NCI-H460 (cell line): ENCODE results near the gene TNS4. TPM values are rescaled to one million over a fixed set of nuclear protein-coding genes. Genes with fewer than 3 reads are reported as not detected.

Source experiments
- DNase-seq: peaks from one replicate; pipeline ENCODE4 v3.0.0-alpha.2; 2016; ENCODE audit warnings: low read depth; ENCODE audit errors: extremely low read depth
- total RNA-seq: library from RNA; depleted of rRNA; stranded (reverse); fragments of >200 nt; shearing (Covaris generic); gene quantifications from 2 replicates; pipeline ENCODE4 v1.2.3, GENCODE V29; 2014

TNS4 gene
- total RNA-seq, 1 experiment from 2014 or later, result 0.10 TPM

- no peak for DNase-seq
Observed at GRCh38 chr17:40496634-40497420, 4.6 kb downstream of the TNS4 start.

- no peak for DNase-seq
Observed at GRCh38 chr17:40496170-40496569, 5.3 kb downstream of the TNS4 start.

DNA sequence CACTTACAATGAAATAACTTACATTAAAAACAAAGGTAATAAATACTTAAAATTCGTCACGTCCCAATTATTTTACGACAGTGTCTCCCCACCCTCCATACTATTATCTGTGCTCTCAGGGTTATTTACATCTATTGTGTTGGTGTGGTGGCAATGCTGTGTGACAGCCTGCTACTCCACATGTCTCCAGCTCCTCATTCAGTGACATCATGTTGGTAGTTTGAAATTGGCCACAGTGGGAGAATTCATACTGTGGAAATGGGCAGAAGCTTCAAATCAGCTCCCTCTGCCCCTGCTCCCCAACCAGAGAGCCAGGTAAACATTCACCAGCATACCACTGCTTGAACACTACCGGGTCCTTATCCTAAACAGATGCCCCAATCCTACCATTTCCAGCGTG, 6.3 kb downstream of the TNS4 start:
- no peak for DNase-seq

- no peak for DNase-seq
Observed at GRCh38 chr17:40493697-40494096, 7.7 kb downstream of the TNS4 start.

DNA sequence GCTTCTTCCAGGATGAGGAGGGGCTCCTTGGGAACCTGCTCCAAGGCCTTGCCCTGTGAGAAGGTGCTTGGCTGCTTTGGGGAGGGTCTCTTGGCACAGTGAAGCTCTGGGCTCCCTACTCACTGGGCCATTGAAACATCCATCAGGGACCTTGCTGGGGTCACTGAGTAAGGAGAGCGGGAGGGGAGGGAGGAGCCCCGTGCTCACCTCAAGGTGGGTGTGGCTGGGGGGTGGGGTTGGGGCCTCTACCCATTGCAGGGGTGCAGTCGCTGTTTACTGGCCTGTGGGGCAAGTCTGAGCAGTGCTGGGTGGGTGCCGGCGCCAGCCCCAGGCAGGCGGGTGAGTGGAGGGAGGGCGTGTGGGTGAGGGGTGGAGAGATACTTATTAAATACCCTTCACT, 9.9 kb downstream of the TNS4 start:
- DNase-seq, result no peak

DNA sequence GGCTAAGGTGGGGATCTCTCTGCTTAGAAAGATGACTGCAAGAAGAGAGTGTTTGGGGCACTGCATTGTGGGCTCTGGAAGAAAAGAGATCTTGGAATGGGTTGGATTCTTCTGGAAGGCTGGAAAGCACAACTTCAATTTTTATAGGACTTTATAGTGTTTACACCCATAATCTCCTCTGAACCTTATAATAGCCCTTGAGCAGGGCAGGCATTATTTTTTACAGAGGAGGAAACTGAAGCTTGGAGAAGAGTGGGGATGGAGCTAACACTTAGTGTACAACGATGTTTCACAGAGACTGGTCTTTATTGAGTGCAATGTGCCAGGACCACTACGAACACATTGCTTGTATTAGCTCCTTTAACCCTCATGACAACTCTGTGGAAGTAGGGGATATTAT, 10.4 kb downstream of the TNS4 start:
- no peak for DNase-seq

DNA sequence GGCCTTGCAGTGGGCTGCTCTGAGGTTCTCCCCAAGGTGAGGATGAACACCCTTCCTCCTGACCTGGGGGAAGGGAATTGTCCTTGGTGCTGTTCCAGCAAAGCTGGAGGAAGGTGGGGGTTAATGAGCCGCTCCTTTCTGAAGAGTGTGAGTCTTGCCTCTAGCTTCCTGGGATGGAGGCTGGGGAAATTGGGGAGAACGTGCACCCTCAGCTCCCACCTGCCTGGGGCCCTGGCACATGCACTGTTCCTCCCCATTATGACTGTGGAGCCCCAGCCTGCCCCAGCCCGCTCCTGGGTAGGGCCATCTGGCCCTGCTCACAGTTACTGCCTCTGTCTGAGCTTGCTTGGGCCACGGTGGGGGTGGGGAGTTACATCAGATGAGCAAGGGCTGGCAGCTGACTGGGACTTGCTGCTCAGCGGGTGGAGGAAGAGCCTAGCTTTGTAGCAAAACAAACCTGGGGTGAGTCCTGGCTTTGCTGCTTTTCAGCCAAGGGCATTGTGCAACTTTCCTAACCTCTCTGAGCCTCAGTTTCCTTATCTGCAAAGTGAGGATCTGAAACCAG, 11.1 kb downstream of the TNS4 start:
- no peak for DNase-seq

DNA sequence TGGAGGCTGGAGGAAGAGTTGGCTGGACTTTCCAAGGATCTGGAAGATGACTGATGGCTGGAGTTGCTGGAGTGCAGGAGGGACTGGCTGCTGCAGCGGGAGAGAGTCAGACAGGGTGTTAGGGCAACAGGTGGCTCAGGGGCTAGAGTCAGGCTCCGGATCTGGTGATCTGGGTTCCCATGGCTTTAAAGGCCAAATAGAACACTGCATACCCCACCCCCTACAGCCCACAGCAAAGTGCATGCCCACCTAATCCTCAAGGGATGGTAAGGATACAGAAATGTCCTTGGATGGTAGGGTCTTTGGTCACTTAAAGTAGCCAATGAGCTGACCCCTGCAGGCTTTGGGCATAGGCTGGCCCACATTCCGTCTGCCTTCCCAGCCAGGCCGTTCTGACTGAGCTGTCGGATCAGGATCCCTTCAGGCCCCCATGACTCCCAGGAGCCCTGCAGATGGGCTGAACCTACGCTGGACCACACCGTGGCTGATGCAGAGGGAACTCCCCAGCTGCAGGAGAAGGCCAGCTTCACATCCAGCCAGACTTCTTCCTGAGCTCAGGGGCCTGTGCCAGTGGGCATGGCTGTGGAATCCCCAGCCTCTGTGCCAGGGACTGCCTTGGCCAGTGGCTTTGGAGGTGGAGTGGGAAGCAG, 13.9 kb downstream of the TNS4 start:
- DNase-seq, result no peak

- DNase-seq, result no peak
Observed at GRCh38 chr17:40486522-40487370, 14.7 kb downstream of the TNS4 start.

GRCh38 chr17:40485851-40486521, 15.4 kb downstream of the TNS4 start:
- DNase-seq, result peak; percentile 63

GRCh38 chr17:40484973-40485530, 16.4 kb downstream of the TNS4 start:
- no peak for DNase-seq

GRCh38 chr17:40484285-40484972, 17.0 kb downstream of the TNS4 start:
- no peak for DNase-seq

DNA sequence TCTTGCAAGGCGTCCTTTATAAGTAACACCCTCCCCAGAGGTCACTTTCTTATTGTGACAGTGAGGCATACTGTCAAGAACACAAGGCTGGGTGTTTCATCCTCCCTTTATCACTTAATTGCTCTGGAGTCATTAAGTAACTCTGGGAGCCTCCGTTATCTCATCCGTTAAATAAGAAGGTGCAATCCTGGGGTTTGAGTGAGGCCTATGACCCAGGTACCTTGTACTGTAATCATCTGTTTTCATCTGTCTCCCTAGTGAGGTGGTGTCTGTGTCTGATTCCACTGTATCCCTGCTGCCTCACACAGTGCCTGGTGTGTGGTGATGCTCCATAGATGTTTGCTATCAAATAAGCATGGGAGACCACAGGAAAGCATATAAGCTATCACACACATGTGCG, 17.7 kb downstream of the TNS4 start:
- no peak for DNase-seq

DNA sequence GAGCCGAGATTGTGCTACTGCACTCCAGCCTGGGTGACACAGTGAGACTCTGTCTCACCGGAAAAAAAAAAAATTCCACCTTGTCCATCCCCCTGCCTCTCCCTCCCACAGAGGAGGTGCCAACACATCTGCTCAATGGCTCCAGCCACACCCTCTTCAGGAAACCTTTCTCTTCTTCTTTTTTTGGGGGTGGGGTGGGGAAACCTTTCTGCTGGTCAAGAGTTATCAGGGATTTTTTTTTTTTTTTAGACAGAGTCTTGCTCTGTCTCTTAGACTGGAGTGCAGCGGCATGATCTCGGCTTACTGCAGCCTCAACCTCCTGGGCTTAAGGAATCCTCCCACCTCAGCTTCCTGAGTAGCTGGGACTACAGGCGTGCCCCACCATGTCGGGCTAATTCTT, 18.7 kb downstream of the TNS4 start:
- DNase-seq, result no peak

GRCh38 chr17:40481106-40481505, 20.3 kb downstream of the TNS4 start:
- DNase-seq, result no peak

- DNase-seq, result peak; percentile 38
Observed at GRCh38 chr17:40480501-40481003, 20.9 kb downstream of the TNS4 start.

- DNase-seq, result no peak
Observed at GRCh38 chr17:40479754-40480480, 21.5 kb downstream of the TNS4 start.

DNA sequence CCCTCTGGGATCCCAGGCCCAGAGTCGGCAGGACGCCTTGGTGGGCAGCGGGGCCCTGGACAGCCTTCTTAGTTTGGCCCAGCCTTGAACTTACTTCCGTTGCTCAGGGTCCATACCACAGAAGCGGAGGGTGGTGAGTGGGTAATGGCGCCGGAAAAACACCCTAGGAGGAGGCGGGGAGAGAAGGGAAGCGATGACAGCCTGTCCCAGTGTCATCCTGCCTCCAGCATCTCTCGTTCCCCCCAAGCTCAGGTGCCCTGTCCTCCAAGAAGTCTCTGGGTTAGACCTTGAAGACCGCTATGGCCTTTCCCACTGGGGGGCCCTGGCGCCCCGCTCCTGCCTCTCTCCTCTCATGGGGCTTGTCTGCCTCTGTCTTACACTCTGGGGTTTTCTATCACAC, 22.9 kb downstream of the TNS4 start:
- DNase-seq, result no peak

DNA sequence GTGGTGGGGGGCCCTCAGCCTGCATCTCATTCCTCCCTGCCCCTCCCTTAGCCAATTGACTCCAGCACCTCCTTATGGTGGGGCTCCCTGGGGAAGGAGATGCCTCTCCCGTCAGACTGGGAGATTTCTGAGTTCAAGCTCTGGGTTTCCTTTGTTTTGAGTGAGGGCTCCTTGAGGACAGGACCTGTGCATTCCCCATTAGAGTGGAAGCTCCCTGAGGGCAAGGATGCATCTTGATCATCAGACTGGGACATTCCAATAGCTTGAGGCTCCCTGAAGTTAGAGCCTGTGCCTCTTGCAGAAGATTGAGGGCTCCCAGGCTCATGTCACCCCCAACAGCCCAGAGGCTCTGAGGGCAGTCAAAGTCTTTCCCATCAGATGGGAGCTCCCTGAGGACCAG, 23.6 kb downstream of the TNS4 start:
- DNase-seq, result no peak
